T-helper 2 cell treated with Interferon-gamma antibody and Interleukin-4, amounts not matched to agents 5 μg/mL and 100 μg/mL, for 36 hours (primary cell): Measurements from ENCODE around the gene MORN5.

Experiments used
- DNase-seq: peaks from one replicate; pipeline ENCODE4 v3.0.0; 2021; ENCODE audit warnings: low spot score
- H3K27ac Mint-ChIP-seq: one replicate; pipeline ENCODE4 v1.8.0; 2021; ENCODE audit warnings: mild to moderate bottlenecking, mixed read lengths
- H3K27me3 Mint-ChIP-seq: one replicate; pipeline ENCODE4 v1.8.0; 2021; ENCODE audit warnings: low read depth, mixed read lengths
- H3K36me3 Mint-ChIP-seq: one replicate; pipeline ENCODE4 v1.8.0; 2021; ENCODE audit warnings: low read depth, mixed read lengths
- H3K4me1 Mint-ChIP-seq: one replicate; pipeline ENCODE4 v1.8.0; 2021; ENCODE audit warnings: low read depth, mixed read lengths
- H3K4me3 Mint-ChIP-seq: one replicate; pipeline ENCODE4 v1.8.0; 2022; ENCODE audit warnings: mild to moderate bottlenecking, moderate library complexity, mixed read lengths
- H3K9me3 Mint-ChIP-seq: one replicate; pipeline ENCODE4 v1.8.0; 2021; ENCODE audit warnings: mixed read lengths

The MORN5 gene

DNA sequence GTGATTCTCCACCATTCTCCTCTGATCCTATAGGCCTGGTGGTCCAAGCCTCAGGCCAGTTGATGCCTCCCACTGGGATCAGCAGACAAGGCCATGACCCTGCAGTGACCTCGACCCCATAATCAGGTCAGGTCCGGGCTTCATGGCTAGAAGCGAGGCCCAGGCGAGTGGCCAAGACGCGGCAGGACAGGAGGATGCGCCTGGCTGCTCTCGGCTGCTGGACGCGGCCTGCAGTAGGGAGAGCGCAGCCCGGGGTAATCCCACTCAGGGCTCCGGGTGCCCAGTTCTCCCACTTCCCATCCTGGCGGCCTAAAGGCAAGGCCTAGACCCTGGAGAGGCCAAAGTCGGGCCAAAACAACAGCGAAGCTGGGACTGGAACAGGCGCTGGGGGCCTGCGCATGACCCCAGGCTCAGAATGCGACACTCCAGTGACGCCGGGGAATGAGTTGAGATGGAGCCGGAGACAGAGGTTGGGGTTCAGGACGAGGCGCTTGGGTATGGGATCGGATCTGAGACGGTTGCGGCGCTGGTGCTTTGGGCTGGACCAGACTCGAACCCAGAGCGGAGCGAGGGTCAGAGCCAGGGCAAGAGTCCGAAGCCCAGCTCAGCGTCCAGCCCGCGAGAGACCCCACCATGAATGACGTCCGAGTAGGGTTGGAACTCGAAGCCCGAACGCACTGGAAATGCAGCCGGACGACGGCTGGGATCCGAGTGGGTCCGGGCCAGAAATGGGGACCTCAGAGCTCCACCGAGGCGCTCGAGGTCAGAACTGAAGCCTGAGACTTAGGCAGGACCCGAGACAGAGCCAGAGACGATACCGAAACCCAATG, 65.8 kb downstream of the MORN5 start:
- no peaks in the 10 kb centered on the region for H3K36me3 Mint-ChIP-seq
- no peak for DNase-seq
- no peak overlapping the region for H3K4me3 Mint-ChIP-seq
- H3K4me1 Mint-ChIP-seq, result peaks cover 5% of the 10 kb centered on the region
- H3K27ac Mint-ChIP-seq, result no peak overlapping the region
- no peaks in the 10 kb centered on the region for H3K9me3 Mint-ChIP-seq
- peaks cover 55% of the 10 kb centered on the region for H3K27me3 Mint-ChIP-seq

DNA sequence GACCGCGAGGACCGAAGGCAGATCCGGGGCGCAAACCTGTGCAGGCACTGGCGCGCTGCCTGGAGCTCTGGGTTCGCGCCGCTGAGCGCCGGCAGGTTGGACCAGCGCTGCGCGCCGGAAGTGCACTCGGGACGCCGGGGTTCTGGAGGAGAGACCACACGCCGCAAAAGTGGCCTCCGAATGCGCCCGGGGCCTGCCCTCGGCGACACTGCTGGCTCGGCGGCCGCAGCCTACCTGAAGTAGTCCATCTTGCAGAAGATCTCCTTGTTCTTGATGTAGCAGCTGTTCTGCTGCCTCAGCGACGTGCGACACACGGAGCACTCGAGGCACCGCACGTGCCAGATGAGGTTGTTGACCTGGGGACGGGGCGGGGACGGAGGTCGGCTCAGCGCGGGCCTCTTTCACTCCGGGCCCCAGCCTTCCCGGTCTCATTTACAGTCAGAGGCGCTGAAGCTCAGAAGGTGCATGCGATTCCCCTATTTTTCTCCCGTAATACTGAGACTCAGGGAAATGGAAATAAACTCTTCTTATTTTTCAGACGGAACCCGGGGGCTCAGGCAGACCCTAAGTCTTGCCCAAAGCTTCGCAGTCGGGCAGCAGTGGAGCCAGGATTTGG, 66.5 kb downstream of the MORN5 start:
- no peaks in the 10 kb centered on the region for H3K9me3 Mint-ChIP-seq
- no peak overlapping the region for H3K27ac Mint-ChIP-seq
- DNase-seq, result no peak
- peaks cover 49% of the 10 kb centered on the region for H3K27me3 Mint-ChIP-seq
- no peaks in the 10 kb centered on the region for H3K36me3 Mint-ChIP-seq
- H3K4me3 Mint-ChIP-seq, result no peak overlapping the region
- H3K4me1 Mint-ChIP-seq, result peaks cover 5% of the 10 kb centered on the region

DNA sequence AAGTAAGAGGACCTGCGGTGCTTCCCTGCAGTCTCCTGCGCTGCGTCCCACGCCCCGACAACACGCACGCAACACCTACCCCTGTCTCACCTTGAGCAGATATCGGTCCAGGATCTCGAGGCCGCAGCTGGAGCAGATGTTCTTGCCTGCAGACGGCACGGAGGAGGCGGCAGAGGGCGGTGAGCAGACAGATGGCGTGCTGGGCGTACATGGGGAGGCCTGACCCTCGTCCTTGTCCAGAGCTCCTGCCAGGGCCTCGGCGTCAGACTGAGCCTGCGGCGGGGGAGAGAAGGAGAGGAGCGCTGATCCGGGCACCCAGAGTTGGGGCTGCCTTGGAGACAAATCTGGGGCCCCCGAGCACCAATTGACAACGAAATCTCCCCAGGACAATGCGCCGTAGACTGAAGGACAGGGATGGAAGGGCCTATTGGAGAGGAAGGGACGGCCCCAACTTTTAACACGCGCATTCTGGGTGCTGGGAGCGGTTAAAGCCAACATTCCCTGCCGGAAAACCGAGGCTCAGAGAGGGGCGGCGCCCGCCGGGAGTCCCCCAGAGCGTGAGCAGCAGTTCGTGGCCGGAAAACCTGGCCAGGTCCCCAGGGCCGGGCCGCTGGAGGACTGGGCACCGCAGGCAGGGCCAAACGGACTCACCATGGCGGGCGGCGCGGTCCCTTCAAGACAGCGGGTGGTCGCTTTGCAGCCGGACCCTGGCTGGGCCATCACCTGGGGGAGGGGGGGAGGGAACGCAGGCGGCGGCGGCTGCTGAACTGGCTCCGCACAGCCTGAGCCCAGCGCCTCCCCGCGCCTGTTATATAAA, 67.3 kb downstream of the MORN5 start:
- peaks cover 46% of the 10 kb centered on the region for H3K27me3 Mint-ChIP-seq
- H3K4me3 Mint-ChIP-seq, result no peak overlapping the region
- H3K36me3 Mint-ChIP-seq, result no peaks in the 10 kb centered on the region
- no peak overlapping the region for H3K27ac Mint-ChIP-seq
- H3K9me3 Mint-ChIP-seq, result no peaks in the 10 kb centered on the region
- no peak for DNase-seq
- peaks cover 5% of the 10 kb centered on the region for H3K4me1 Mint-ChIP-seq

DNA sequence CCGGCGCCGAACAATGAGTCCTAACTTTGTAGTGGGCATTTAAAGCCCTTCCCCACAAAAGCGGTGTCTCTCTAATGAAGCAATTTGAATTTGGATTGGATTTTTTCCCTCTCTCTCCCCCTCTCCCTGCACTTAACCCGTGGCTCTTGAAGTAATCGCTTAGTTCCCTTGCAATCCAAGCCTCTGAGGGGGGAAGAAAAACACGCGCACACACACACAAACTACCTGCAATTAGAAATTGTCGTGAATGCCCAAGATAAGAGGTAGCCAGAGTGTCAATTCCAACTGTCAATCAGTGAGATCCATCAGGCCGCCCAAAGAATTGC, 67.8 kb downstream of the MORN5 start:
- H3K27me3 Mint-ChIP-seq, result peaks cover 41% of the 10 kb centered on the region
- no peaks in the 10 kb centered on the region for H3K9me3 Mint-ChIP-seq
- no peak for DNase-seq
- no peak overlapping the region for H3K27ac Mint-ChIP-seq
- H3K4me3 Mint-ChIP-seq, result no peak overlapping the region
- peaks cover 5% of the 10 kb centered on the region for H3K4me1 Mint-ChIP-seq
- H3K36me3 Mint-ChIP-seq, result no peaks in the 10 kb centered on the region

DNA sequence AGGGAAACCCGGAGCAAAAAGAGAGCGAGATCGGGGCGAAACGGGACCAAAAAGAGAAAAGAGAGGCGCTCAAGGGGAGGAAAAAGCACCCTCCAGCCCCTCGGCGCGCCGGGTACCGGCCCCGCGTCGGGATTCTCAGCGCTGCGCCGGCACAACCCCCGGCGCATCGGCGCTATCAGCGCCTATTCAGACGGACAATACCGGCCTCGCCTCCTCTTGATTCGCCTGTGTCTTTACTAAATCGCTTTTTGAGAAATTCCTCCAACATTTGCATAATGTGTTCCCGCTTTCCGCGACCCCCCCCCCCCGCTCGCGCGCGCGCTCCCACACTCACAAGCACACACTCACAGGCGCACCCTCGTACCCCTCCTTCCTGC, 68.5 kb downstream of the MORN5 start:
- DNase-seq, result no peak
- peaks cover 38% of the 10 kb centered on the region for H3K27me3 Mint-ChIP-seq
- H3K4me1 Mint-ChIP-seq, result peaks cover 2% of the 10 kb centered on the region
- no peak overlapping the region for H3K4me3 Mint-ChIP-seq
- no peaks in the 10 kb centered on the region for H3K36me3 Mint-ChIP-seq
- H3K27ac Mint-ChIP-seq, result no peak overlapping the region
- H3K9me3 Mint-ChIP-seq, result no peaks in the 10 kb centered on the region

DNA sequence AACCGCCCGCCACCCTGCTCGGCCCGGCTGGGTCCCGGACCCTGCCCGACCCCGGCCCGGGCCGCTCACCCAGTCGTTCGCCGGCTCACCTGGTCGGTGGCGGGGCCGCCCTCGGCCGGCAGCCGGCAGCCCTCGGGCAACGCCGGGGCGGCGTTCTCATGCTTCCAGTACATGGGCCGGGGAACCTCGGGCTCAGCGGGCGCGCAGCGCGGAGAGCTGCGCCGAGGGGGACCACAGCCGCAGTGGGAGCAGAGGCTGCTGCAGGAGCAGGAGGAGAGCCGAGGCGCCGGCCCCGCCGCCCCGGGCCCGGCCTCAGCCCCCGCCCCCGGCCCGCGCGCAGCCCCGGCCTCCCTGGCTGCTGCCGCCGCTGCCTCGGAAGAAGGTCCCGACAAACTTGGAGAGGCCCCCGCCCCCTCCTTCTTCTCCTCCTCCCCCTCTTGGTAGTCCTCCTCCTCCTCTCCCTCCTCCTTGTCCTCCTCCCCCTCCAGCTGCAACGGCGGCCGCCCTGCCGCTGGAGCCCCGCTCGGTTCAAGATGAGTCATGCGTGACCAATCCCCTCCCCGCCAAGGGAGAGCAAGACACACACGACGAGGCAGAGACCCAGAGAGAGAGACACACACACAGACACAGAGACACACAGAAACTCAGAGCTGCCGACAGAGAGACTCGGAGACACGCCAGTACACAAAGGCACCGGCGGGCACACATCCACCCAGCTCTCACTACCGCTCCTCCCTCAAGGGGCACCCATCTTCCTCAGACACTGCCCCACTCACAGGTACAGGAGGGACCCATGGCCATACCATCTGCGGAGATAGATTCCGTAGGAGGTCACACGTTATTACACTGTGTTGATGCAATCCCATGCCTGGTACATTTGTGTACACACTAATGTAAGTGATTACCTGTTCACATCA, 69.1 kb downstream of the MORN5 start, which contains the start of gene LHX6:
TSS of gene LHX6 (minus strand) at position 390 of the 917 bp plus-strand sequence. CDS start at position 173, 217 bp downstream.
- no peak for DNase-seq
- Mint-ChIP-seq H3K36me3 (no peaks in the 10 kb centered on the region), H3K4me1 (no peaks in the 10 kb centered on the region), H3K27me3 (peaks cover 33% of the 10 kb centered on the region), H3K4me3 (no peak within 1 kb of the TSS), H3K27ac (no peak within 1 kb of the TSS), H3K9me3 (no peaks in the 10 kb centered on the region)

DNA sequence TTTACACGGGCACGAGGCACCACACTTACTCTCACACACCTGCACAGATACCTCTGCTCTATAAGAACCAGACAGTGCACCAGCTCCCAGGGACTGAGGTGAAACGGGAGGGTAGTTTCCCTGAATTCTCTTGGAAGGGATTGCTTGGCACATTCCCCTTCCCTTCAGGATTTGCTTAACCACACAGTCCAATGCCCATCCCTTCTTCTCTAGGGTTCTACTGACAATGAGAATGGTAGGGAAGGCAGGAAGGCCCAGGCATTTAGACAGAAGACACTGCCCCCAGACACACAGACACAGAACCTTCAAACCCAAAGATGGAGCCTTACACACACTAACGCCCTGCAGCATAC, 69.8 kb downstream of the MORN5 start:
- H3K9me3 Mint-ChIP-seq, result no peaks in the 10 kb centered on the region
- H3K4me3 Mint-ChIP-seq, result no peak overlapping the region
- no peaks in the 10 kb centered on the region for H3K4me1 Mint-ChIP-seq
- H3K27ac Mint-ChIP-seq, result no peak overlapping the region
- no peaks in the 10 kb centered on the region for H3K36me3 Mint-ChIP-seq
- peaks cover 30% of the 10 kb centered on the region for H3K27me3 Mint-ChIP-seq
- no peak for DNase-seq

DNA sequence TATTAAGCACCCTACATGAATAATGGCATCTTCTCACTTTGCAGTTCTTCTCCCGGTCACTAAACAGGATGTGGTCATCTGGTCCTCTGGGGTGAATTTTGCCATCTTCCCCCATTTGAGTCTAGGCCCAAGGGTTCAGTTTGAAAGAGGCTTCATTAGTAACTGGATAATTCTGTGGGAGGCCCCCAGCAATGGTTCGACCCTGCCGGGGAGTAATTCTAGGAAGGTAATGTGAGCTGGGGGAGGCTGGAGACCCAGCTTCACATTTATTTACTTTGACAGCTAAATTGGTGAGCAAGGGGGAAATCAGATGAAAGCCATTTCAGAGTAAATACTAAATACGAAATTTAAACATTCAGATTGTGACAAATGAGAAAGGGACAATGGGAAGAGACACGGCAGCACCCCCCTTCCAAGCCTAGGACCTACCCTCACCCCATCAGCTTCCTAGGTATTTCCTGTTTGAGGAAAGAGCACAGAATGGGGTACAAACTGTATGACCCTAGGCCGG, 73.1 kb downstream of the MORN5 start:
- H3K4me3 Mint-ChIP-seq, result no peak overlapping the region
- peaks cover 10% of the 10 kb centered on the region for H3K27me3 Mint-ChIP-seq
- no peaks in the 10 kb centered on the region for H3K9me3 Mint-ChIP-seq
- H3K36me3 Mint-ChIP-seq, result no peaks in the 10 kb centered on the region
- no peaks in the 10 kb centered on the region for H3K4me1 Mint-ChIP-seq
- H3K27ac Mint-ChIP-seq, result no peak overlapping the region
- DNase-seq, result no peak

DNA sequence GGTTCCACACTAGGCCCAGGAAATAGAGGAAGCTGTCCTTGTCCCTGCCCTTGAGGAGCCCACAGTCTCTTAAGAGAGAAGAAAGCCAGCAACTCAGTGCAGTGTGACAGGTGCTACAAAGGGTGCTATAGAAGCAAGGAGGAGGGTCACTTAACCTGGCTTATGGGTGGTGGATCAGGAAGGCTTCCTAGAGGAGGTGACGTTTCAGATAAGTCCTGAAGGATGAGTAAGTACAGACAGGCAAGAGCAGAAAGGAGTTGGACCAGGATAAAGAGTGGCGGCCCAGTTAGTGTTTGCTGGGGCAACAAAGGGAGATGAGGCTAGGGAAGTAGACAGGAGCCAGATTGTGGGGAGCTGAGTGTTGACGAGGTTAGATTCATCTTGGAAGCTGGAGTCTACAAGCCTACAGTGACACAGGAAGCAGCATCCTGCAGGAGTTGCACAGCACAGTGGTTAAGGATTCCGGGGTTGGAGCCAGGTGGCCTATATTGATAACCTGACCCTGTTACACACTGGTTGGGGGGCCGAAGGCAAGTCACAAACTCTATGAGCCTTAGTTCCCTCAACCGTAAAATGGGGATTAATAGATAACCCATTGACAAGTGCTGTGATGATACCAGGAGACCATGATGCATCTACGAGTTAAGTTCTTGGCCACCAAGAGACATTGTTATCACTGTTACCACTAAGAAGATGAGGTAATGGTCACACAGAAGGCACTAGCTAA, 74.5 kb downstream of the MORN5 start:
- Mint-ChIP-seq H3K4me1 (no peaks in the 10 kb centered on the region), H3K4me3 (no peak overlapping the region), H3K27ac (no peak overlapping the region), H3K9me3 (no peaks in the 10 kb centered on the region), H3K36me3 (peaks cover 2% of the 10 kb centered on the region), H3K27me3 (peaks cover 8% of the 10 kb centered on the region)
- DNase-seq, result no peak

DNA sequence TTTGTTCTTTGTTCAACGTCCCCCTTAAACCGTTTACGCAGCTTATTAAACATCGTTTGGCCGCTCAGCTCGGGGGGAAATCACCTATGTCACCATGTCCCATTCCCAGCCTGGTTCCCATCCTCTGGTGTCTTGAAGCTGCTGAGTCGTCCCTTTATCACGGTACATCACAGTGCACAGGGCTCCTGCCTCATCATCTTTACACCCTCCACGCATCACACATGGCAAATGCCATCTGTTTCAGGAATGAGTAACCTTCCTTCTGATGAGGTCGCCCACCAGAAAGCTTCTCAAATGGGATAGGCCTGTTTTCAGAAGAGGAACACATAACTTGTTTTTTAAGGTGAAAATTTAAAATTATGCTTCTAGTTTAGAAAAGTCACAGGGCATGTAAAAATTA, 77.0 kb downstream of the MORN5 start:
- no peak overlapping the region for H3K4me3 Mint-ChIP-seq
- no peaks in the 10 kb centered on the region for H3K9me3 Mint-ChIP-seq
- H3K36me3 Mint-ChIP-seq, result peaks cover 10% of the 10 kb centered on the region
- DNase-seq, result no peak
- H3K27me3 Mint-ChIP-seq, result peaks cover 6% of the 10 kb centered on the region
- no peak overlapping the region for H3K27ac Mint-ChIP-seq
- no peaks in the 10 kb centered on the region for H3K4me1 Mint-ChIP-seq

DNA sequence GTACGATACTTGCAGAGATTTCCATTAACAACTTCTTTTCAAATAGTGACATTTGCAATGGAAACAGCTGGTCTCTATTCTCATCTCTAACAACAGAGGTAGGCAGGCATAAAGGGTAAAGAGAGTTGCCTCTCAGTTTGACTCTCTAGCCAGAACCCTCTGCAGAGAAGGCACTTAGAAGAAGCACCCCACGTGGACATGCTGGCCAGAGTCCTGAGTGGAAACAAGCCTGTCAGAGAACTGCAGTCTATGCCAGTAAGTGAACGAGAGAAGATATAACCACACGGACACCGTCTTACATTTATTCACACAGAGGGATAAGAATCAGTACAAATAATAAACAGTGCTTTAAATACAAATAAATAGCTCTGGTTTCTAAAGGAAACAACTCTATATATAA, 80.0 kb downstream of the MORN5 start:
- H3K4me1 Mint-ChIP-seq, result no peaks in the 10 kb centered on the region
- peaks cover 30% of the 10 kb centered on the region for H3K36me3 Mint-ChIP-seq
- no peak overlapping the region for H3K27ac Mint-ChIP-seq
- no peak overlapping the region for H3K4me3 Mint-ChIP-seq
- H3K27me3 Mint-ChIP-seq, result no peaks in the 10 kb centered on the region
- DNase-seq, result no peak
- H3K9me3 Mint-ChIP-seq, result no peaks in the 10 kb centered on the region

DNA sequence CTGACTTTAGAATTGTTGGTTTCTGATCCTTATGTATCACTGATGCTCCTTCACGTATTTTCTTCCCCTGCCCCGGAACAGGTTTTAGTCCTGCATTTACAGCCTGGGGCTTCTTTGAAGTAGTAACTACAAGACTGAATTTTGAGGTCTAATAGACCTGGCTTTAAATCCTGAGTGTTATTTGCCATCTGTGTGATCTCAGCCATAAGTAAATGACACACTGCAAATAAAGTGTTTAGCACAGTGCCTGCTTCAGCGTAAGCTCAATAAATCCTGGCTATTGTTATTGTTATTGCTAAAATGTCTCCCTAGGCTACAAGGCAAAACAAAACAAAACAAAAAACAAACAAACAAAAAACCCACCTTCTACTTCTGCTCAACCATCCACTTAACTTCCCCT, 84.6 kb downstream of the MORN5 start:
- no peaks in the 10 kb centered on the region for H3K9me3 Mint-ChIP-seq
- H3K27me3 Mint-ChIP-seq, result no peaks in the 10 kb centered on the region
- no peak for DNase-seq
- H3K36me3 Mint-ChIP-seq, result peaks cover 48% of the 10 kb centered on the region
- H3K27ac Mint-ChIP-seq, result no peak overlapping the region
- no peaks in the 10 kb centered on the region for H3K4me1 Mint-ChIP-seq
- no peak overlapping the region for H3K4me3 Mint-ChIP-seq

DNA sequence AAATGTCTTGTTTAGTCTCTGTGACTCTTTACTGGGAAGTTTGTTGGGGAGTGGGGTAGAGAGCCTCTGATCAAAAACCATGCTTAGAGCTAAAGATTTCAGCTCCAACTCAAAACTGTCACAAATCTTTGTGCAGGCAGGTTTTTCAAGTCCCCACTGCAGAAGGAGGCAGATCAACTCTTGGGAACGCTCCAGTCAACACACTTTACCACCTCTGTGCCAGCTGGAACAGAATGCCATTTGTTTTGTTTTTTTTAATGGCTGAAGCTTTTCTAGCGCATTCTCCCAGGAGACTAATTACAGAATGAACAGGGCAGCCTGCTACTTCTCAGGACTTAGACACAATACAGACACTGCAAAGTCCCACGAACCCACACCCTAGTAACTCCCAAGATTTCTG, 87.0 kb downstream of the MORN5 start:
- Mint-ChIP-seq H3K4me3 (no peak overlapping the region), H3K4me1 (no peaks in the 10 kb centered on the region), H3K36me3 (peaks cover 51% of the 10 kb centered on the region), H3K27me3 (no peaks in the 10 kb centered on the region), H3K9me3 (no peaks in the 10 kb centered on the region), H3K27ac (no peak overlapping the region)
- DNase-seq, result no peak
